WTC11 (cell line): ENCODE results near the gene COX6B1. TPM values are rescaled to one million over a fixed set of nuclear protein-coding genes. Genes with fewer than 3 reads are reported as not detected.

Experiments
- ATAC-seq: fragments of 200-7000 bp; cut with Tn5 transposase; 2 replicates; pipeline ENCODE4 v1.10.0; 2021; ENCODE audit warnings: mild to moderate bottlenecking, moderate library complexity
- CTCF ChIA-PET: fragments of 300-600 bp; sonication (Branson Sonifier 250); formaldehyde crosslinking; loops from one replicate; lab custom pipeline; 2021; ENCODE audit warnings: antibody characterized with exemption; lab: Charles Lee
- POLR2A ChIA-PET: fragments of 350-600 bp; sonication (Branson Sonifier 250); formaldehyde crosslinking; loops from one replicate; lab custom pipeline; 2021; ENCODE audit warnings: antibody characterized with exemption; lab: Charles Lee
- DNase-seq: peaks from one replicate; pipeline ENCODE4 v3.0.0; 2021; ENCODE audit warnings: low spot score
- H3K27ac Mint-ChIP-seq: 2 replicates; pipeline ENCODE4 v1.8.0; 2021; ENCODE audit warnings: mixed read lengths
- H3K27me3 Mint-ChIP-seq: 2 replicates; pipeline ENCODE4 v1.8.0; 2021; ENCODE audit warnings: low read depth, mild to moderate bottlenecking, moderate library complexity, mixed read lengths
- H3K36me3 Mint-ChIP-seq: 2 replicates; pipeline ENCODE4 v1.8.0; 2021; ENCODE audit warnings: mixed read lengths
- H3K4me1 Mint-ChIP-seq: 2 replicates; pipeline ENCODE4 v1.8.0; 2022; ENCODE audit warnings: mixed read lengths
- H3K4me3 Mint-ChIP-seq: 2 replicates; pipeline ENCODE4 v1.8.0; 2021; ENCODE audit warnings: mild to moderate bottlenecking, moderate library complexity, mixed read lengths
- H3K9me3 Mint-ChIP-seq: 2 replicates; pipeline ENCODE4 v1.8.0; 2021; ENCODE audit warnings: mixed read lengths
- AR ChIP-seq: fragments of 250-450 bp; sonication (Bioruptor Pico); IDR thresholded peaks from 2 replicates; pipeline ENCODE4 v1.9.0; 2021; ENCODE audit warnings: mild to moderate bottlenecking
- CREM ChIP-seq: sonication (generic); formaldehyde crosslinking; IDR thresholded peaks from 2 replicates; pipeline ENCODE4 v1.8.1; 2022; ENCODE audit warnings: mild to moderate bottlenecking, missing genetic modification reagents, moderate library complexity
- E2F4 ChIP-seq: sonication (generic); formaldehyde crosslinking; IDR thresholded peaks from 2 replicates; pipeline ENCODE4 v1.8.1; 2022; ENCODE audit warnings: low read depth, mild to moderate bottlenecking, moderate library complexity, missing genetic modification reagents, borderline replicate concordance
- FOXK1 ChIP-seq: sonication (generic); formaldehyde crosslinking; IDR thresholded peaks from 2 replicates; pipeline ENCODE4 v1.8.0; 2022; ENCODE audit warnings: mild to moderate bottlenecking, moderate library complexity, missing genetic modification reagents
- FOXP1 ChIP-seq: sonication (generic); formaldehyde crosslinking; IDR thresholded peaks from 2 replicates; pipeline ENCODE4 v1.8.0; 2022; ENCODE audit warnings: missing genetic modification reagents, mild to moderate bottlenecking, moderate library complexity, borderline replicate concordance
- NFYB ChIP-seq: sonication (generic); formaldehyde crosslinking; conservative IDR thresholded peaks from 2 replicates; pipeline ENCODE4 v1.8.0; 2022; ENCODE audit warnings: low read depth, missing genetic modification reagents
- SMAD4 ChIP-seq: sonication (generic); formaldehyde crosslinking; IDR thresholded peaks from 2 replicates; pipeline ENCODE4 v1.8.0; 2022; ENCODE audit warnings: mild to moderate bottlenecking, missing genetic modification reagents
- SOX15 ChIP-seq: fragments of 250-450 bp; sonication (Bioruptor Pico); IDR thresholded peaks from 2 replicates; pipeline ENCODE4 v1.9.0; 2021; ENCODE audit warnings: mild to moderate bottlenecking
- SP1 ChIP-seq: sonication (generic); formaldehyde crosslinking; conservative IDR thresholded peaks from 2 replicates; pipeline ENCODE4 v1.8.1; 2022; ENCODE audit warnings: missing genetic modification reagents
- TCF7 ChIP-seq: sonication (generic); formaldehyde crosslinking; IDR thresholded peaks from 2 replicates; pipeline ENCODE4 v1.8.0; 2022; ENCODE audit warnings: mild to moderate bottlenecking, low read depth, missing genetic modification reagents, moderate library complexity
- ZNF219 ChIP-seq: sonication (generic); formaldehyde crosslinking; IDR thresholded peaks from 2 replicates; pipeline ENCODE4 v1.8.0; 2023; ENCODE audit warnings: missing genetic modification reagents, mild to moderate bottlenecking, borderline replicate concordance
- ZNF263 ChIP-seq: sonication (generic); formaldehyde crosslinking; IDR thresholded peaks from 2 replicates; pipeline ENCODE4 v1.8.1; 2022; ENCODE audit warnings: low read depth, mild to moderate bottlenecking, moderate library complexity, missing genetic modification reagents
- ZNF317 ChIP-seq: sonication (generic); formaldehyde crosslinking; IDR thresholded peaks from 2 replicates; pipeline ENCODE4 v1.8.1; 2023; ENCODE audit warnings: low read depth, mild to moderate bottlenecking, moderate library complexity, missing genetic modification reagents, borderline replicate concordance
- ZNF671 ChIP-seq: fragments of 250-450 bp; sonication (Bioruptor Pico); IDR thresholded peaks from 2 replicates; pipeline ENCODE4 v1.8.0; 2021; ENCODE audit warnings: mild to moderate bottlenecking
- total RNA-seq: library from RNA; stranded (reverse); gene quantifications from 3 replicates; pipeline ENCODE4 v1.2.3, GENCODE V29; 2021
- TF ChIP-seq, protein P1 (sequence below): sonication (generic); formaldehyde crosslinking; IDR thresholded peaks from 2 replicates; pipeline ENCODE4 v1.8.0; 2022; ENCODE audit warnings: mild to moderate bottlenecking, missing genetic modification reagents
- TF ChIP-seq, protein P2 (sequence below): sonication (generic); formaldehyde crosslinking; IDR thresholded peaks from 2 replicates; pipeline ENCODE4 v1.8.0; 2023; ENCODE audit warnings: missing genetic modification reagents, mild to moderate bottlenecking, borderline replicate concordance
- TF ChIP-seq, protein P3 (sequence below): sonication (generic); formaldehyde crosslinking; IDR thresholded peaks from 2 replicates; pipeline ENCODE4 v1.8.0; 2022; ENCODE audit warnings: mild to moderate bottlenecking, missing genetic modification reagents
- TF ChIP-seq, protein P4 (sequence below): fragments of 250-450 bp; sonication (Bioruptor Pico); IDR thresholded peaks from 2 replicates; pipeline ENCODE4 v1.9.0; 2021; ENCODE audit warnings: mild to moderate bottlenecking
- TF ChIP-seq, protein P5 (sequence below): sonication (generic); formaldehyde crosslinking; IDR thresholded peaks from 2 replicates; pipeline ENCODE4 v1.8.0; 2022; ENCODE audit warnings: mild to moderate bottlenecking, missing genetic modification reagents

Gene COX6B1
- total RNA-seq, 1 experiment from 2014 or later: 536 TPM

GRCh38 chr19:35641515-35642151 lies 6.5 kb upstream of the COX6B1 start, which contains the start of gene ETV2:
Gene ETV2, plus strand, starts transcription at chr19:35641745. Its CDS starts 716 bp downstream, at chr19:35642461.
- ChIA-PET CTCF (interaction anchor here (1.4 kb wide), 1 partner anchor 131 kb away, joined by 3 read pairs; no protein-coding TSS in a partner anchor), POLR2A (no interaction called here)
- Mint-ChIP-seq H3K4me3 (peak within 1 kb of the TSS; percentile 84), H3K4me1 (peaks cover 34% of the 10 kb centered on the region), H3K27ac (peak within 1 kb of the TSS; percentile 79), H3K36me3 (peaks cover 9% of the 10 kb centered on the region), H3K9me3 (no peaks in the 10 kb centered on the region), H3K27me3 (peaks cover 14% of the 10 kb centered on the region)
- peak; percentile 72 for DNase-seq
- no peak for ATAC-seq
- TF ChIP-seq SP1 (CRISPR knock-in tag) (peak; percentile 32), CREM (CRISPR knock-in tag) (0 out of 2 replicates have a peak, but pooled peaks have one; percentile 43), FOXP1 (CRISPR knock-in tag) (no peak), FOXK1 (no peak), E2F4 (CRISPR knock-in tag) (no peak)
- TF ChIP-seq, protein P1, sequence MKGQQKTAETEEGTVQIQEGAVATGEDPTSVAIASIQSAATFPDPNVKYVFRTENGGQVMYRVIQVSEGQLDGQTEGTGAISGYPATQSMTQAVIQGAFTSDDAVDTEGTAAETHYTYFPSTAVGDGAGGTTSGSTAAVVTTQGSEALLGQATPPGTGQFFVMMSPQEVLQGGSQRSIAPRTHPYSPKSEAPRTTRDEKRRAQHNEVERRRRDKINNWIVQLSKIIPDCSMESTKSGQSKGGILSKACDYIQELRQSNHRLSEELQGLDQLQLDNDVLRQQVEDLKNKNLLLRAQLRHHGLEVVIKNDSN (CRISPR knock-in tag): 0 out of 2 replicates have a peak, but pooled peaks have one; percentile 23
- TF ChIP-seq, all 79 proteins: peak for 3

DNA sequence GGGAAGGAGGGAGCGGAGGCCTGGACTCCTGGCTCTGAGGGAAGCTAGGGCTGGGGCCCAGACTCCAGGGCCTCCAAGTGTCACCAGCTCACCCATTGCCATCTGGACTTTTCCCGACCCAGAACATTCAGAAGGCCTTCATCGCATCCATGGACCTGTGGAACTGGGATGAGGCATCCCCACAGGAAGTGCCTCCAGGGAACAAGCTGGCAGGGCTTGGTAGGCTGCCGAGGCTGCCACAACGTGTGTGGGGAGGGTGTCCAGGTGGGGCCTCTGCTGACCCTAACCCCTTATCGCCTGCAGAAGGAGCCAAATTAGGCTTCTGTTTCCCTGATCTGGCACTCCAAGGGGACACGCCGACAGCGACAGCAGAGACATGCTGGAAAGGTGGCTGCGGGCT lies 5.8 kb upstream of the COX6B1 start:
- Mint-ChIP-seq H3K4me1 (peaks cover 34% of the 10 kb centered on the region), H3K4me3 (peak overlapping the region; percentile 84), H3K27ac (no peak overlapping the region), H3K36me3 (peaks cover 5% of the 10 kb centered on the region), H3K9me3 (no peaks in the 10 kb centered on the region), H3K27me3 (peaks cover 17% of the 10 kb centered on the region)
- POLR2A ChIA-PET: interaction anchor here (3.3 kb wide), 1 partner anchor 85 kb away, joined by 14 read pairs; no protein-coding TSS in a partner anchor
- no peak for ATAC-seq
- no peak for DNase-seq
- TF ChIP-seq ZNF263 (CRISPR knock-in tag) (no peak), NFYB (CRISPR knock-in tag) (no peak), ZNF671 (CRISPR knock-in tag) (no peak), SOX15 (CRISPR knock-in tag) (no peak), TCF7 (CRISPR knock-in tag) (no peak), SMAD4 (CRISPR knock-in tag) (no peak), ZNF219 (no peak), AR (CRISPR knock-in tag) (no peak), FOXP1 (CRISPR knock-in tag) (no peak), ZNF317 (no peak)
- TF ChIP-seq, protein P2, sequence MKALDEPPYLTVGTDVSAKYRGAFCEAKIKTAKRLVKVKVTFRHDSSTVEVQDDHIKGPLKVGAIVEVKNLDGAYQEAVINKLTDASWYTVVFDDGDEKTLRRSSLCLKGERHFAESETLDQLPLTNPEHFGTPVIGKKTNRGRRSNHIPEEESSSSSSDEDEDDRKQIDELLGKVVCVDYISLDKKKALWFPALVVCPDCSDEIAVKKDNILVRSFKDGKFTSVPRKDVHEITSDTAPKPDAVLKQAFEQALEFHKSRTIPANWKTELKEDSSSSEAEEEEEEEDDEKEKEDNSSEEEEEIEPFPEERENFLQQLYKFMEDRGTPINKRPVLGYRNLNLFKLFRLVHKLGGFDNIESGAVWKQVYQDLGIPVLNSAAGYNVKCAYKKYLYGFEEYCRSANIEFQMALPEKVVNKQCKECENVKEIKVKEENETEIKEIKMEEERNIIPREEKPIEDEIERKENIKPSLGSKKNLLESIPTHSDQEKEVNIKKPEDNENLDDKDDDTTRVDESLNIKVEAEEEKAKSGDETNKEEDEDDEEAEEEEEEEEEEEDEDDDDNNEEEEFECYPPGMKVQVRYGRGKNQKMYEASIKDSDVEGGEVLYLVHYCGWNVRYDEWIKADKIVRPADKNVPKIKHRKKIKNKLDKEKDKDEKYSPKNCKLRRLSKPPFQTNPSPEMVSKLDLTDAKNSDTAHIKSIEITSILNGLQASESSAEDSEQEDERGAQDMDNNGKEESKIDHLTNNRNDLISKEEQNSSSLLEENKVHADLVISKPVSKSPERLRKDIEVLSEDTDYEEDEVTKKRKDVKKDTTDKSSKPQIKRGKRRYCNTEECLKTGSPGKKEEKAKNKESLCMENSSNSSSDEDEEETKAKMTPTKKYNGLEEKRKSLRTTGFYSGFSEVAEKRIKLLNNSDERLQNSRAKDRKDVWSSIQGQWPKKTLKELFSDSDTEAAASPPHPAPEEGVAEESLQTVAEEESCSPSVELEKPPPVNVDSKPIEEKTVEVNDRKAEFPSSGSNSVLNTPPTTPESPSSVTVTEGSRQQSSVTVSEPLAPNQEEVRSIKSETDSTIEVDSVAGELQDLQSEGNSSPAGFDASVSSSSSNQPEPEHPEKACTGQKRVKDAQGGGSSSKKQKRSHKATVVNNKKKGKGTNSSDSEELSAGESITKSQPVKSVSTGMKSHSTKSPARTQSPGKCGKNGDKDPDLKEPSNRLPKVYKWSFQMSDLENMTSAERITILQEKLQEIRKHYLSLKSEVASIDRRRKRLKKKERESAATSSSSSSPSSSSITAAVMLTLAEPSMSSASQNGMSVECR: no peak
- TF ChIP-seq, protein P3, sequence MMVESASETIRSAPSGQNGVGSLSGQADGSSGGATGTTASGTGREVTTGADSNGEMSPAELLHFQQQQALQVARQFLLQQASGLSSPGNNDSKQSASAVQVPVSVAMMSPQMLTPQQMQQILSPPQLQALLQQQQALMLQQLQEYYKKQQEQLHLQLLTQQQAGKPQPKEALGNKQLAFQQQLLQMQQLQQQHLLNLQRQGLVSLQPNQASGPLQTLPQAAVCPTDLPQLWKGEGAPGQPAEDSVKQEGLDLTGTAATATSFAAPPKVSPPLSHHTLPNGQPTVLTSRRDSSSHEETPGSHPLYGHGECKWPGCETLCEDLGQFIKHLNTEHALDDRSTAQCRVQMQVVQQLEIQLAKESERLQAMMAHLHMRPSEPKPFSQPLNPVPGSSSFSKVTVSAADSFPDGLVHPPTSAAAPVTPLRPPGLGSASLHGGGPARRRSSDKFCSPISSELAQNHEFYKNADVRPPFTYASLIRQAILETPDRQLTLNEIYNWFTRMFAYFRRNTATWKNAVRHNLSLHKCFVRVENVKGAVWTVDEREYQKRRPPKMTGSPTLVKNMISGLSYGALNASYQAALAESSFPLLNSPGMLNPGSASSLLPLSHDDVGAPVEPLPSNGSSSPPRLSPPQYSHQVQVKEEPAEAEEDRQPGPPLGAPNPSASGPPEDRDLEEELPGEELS (CRISPR knock-in tag): no peak
- TF ChIP-seq, protein P4, sequence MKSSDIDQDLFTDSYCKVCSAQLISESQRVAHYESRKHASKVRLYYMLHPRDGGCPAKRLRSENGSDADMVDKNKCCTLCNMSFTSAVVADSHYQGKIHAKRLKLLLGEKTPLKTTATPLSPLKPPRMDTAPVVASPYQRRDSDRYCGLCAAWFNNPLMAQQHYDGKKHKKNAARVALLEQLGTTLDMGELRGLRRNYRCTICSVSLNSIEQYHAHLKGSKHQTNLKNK (CRISPR knock-in tag): no peak
- TF ChIP-seq, protein P5, sequence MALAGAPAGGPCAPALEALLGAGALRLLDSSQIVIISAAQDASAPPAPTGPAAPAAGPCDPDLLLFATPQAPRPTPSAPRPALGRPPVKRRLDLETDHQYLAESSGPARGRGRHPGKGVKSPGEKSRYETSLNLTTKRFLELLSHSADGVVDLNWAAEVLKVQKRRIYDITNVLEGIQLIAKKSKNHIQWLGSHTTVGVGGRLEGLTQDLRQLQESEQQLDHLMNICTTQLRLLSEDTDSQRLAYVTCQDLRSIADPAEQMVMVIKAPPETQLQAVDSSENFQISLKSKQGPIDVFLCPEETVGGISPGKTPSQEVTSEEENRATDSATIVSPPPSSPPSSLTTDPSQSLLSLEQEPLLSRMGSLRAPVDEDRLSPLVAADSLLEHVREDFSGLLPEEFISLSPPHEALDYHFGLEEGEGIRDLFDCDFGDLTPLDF: no peak
- CTCF ChIA-PET: interaction anchor here (0.5 to 1.4 kb wide), 3 partner anchors 50 to 575 kb away, joined by 3 to 5 read pairs (median 3); no protein-coding TSS in a partner anchor
